Measurements from ENCODE around the gene ASGR2.

DNA sequence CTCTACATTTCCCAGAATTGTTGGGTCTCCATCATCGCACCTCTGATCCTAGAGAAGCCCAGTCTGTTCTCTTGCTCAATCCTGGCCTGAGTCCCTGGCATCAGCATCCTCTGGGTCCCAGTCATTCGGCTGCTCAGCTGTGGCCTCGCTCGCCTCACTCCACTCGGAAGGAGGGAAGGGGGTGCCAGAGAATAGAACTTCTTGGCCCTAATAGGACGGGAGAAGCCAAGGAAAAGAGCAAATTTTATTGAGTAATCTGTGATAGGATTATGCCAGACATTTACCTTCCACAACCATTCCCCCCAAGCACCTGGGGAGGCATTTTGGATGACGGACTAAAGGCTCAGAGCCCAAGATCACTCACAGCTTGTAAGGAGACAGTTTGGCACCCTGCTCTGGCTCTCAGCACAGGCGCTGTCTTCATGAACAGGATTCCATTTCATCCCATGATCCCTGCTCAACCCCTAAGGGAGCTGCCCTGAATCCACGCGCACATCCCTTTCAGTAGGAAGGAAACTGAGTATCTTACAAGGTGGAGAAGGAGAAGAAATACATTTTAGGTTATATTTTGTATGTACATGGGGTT is 34.1 kb downstream of the ASGR2 start:
- TF ChIP-seq, protein P1, sequence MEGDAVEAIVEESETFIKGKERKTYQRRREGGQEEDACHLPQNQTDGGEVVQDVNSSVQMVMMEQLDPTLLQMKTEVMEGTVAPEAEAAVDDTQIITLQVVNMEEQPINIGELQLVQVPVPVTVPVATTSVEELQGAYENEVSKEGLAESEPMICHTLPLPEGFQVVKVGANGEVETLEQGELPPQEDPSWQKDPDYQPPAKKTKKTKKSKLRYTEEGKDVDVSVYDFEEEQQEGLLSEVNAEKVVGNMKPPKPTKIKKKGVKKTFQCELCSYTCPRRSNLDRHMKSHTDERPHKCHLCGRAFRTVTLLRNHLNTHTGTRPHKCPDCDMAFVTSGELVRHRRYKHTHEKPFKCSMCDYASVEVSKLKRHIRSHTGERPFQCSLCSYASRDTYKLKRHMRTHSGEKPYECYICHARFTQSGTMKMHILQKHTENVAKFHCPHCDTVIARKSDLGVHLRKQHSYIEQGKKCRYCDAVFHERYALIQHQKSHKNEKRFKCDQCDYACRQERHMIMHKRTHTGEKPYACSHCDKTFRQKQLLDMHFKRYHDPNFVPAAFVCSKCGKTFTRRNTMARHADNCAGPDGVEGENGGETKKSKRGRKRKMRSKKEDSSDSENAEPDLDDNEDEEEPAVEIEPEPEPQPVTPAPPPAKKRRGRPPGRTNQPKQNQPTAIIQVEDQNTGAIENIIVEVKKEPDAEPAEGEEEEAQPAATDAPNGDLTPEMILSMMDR (IDR thresholded peaks at IDR 0.05), result no peak
- TF ChIP-seq POLR2A (IDR thresholded peaks at IDR 0.05), result no peak
- TF ChIP-seq POLR2AphosphoS5 (IDR thresholded peaks at IDR 0.05), result no peak
- no peak for TF ChIP-seq EP300 (IDR thresholded peaks at IDR 0.05)
